ENCODE measurements around the gene CYRIA. TPM values are rescaled to one million over a fixed set of nuclear protein-coding genes. Genes with fewer than 3 reads are reported as not detected.

CYRIA gene
- total and polyA plus RNA-seq, 9 donors: 4.0 to 21.3 (median 13.2) TPM

- 84 to 89% (median 85%) methylated on average over 5 of the region's 5 CpGs for WGBS, 3 donors
Measured at GRCh38 chr2:16707014-16707623, 41.5 kb upstream of the CYRIA start.

GRCh38 chr2:16700551-16701259, 35.1 kb upstream of the CYRIA start:
- 72% methylated on average over 11 of the region's 11 CpGs for WGBS, 3 donors
- TF ChIP-seq EP300 (IDR thresholded peaks at IDR 0.05): no peak
- no peak for TF ChIP-seq POLR2A (IDR thresholded peaks at IDR 0.05)
- no peak for TF ChIP-seq CTCF (IDR thresholded peaks at IDR 0.05)
- no peaks in the 10 kb centered on the region for H3K36me3 ChIP-seq
- intact Hi-C loops (cut with DNase I): no loop called here
- no peaks in the 10 kb centered on the region for H3K4me1 ChIP-seq (ENCODE audit: insufficient read depth)
- DNase-seq: no peak
- no peak overlapping the region for H3K4me3 ChIP-seq
- H3K9me3 ChIP-seq: no peaks in the 10 kb centered on the region
- no peak overlapping the region for H3K27ac ChIP-seq
- H3K27me3 ChIP-seq: no peaks in the 10 kb centered on the region

More at GRCh38 chr2:16707014-16707623, 41.5 kb upstream of the CYRIA start:
- no peak for DNase-seq
- H3K27ac ChIP-seq: no peak overlapping the region
- H3K36me3 ChIP-seq: no peaks in the 10 kb centered on the region
- TF ChIP-seq EP300 (IDR thresholded peaks at IDR 0.05) (no peak), POLR2A (IDR thresholded peaks at IDR 0.05) (no peak), CTCF (IDR thresholded peaks at IDR 0.05) (no peak)
- H3K4me1 ChIP-seq (ENCODE audit: insufficient read depth): no peaks in the 10 kb centered on the region
- intact Hi-C loops (cut with DNase I): no loop called here
- no peak overlapping the region for H3K4me3 ChIP-seq
- no peaks in the 10 kb centered on the region for H3K27me3 ChIP-seq
- no peaks in the 10 kb centered on the region for H3K9me3 ChIP-seq

GRCh38 chr2:16693854-16694253, 28.2 kb upstream of the CYRIA start:
- DNase-seq: no peak
- 36 to 51% (median 48%) methylated on average over 4 of the region's 4 CpGs for WGBS, 3 donors
- no peaks in the 10 kb centered on the region for H3K9me3 ChIP-seq
- H3K27me3 ChIP-seq: no peaks in the 10 kb centered on the region
- TF ChIP-seq CTCF (IDR thresholded peaks at IDR 0.05) (no peak), EP300 (IDR thresholded peaks at IDR 0.05) (no peak), POLR2A (IDR thresholded peaks at IDR 0.05) (no peak)
- H3K27ac ChIP-seq: no peak overlapping the region
- intact Hi-C loops (cut with DNase I): no loop called here
- H3K4me3 ChIP-seq: no peak overlapping the region
- no peaks in the 10 kb centered on the region for H3K4me1 ChIP-seq (ENCODE audit: insufficient read depth)
- H3K36me3 ChIP-seq: no peaks in the 10 kb centered on the region

- no peak for DNase-seq
- Histone ChIP-seq H3K36me3 (no peaks in the 10 kb centered on the region), H3K27ac (no peak overlapping the region), H3K9me3 (no peaks in the 10 kb centered on the region), H3K4me1 (ENCODE audit: insufficient read depth) (no peaks in the 10 kb centered on the region), H3K27me3 (no peaks in the 10 kb centered on the region), H3K4me3 (no peak overlapping the region)
- 82 to 90% (median 82%) methylated on average over 7 of the region's 7 CpGs for WGBS, 3 donors
- TF ChIP-seq CTCF (IDR thresholded peaks at IDR 0.05): no peak
- no peak for TF ChIP-seq POLR2A (IDR thresholded peaks at IDR 0.05)
- TF ChIP-seq EP300 (IDR thresholded peaks at IDR 0.05): no peak
- intact Hi-C loops (cut with DNase I): no loop called here
Measured at GRCh38 chr2:16691261-16691660, 25.6 kb upstream of the CYRIA start.

All from ovary (tissue), 9 donors.